ENCODE data around the gene GIPC1. TPM values are rescaled to one million over a fixed set of nuclear protein-coding genes. Genes with fewer than 3 reads are reported as not detected.
A peak's percentile ranks its signal among the peaks of the same experiment; 100 is the strongest.

The GIPC1 gene
- total and polyA plus RNA-seq, 9 of the 15 experiments (the other 6 are each of a cell fraction or from before 2014, with no cell fraction given) = 0.49 to 54.7 (median 24.8) TPM

- TF ChIP-seq TRIM25 (IDR thresholded peaks at IDR 0.05; ENCODE audit: borderline replicate concordance) (no peak), CUX1 (CRISPR knock-in tag; IDR thresholded peaks at IDR 0.05) (no peak), ZSCAN32 (CRISPR knock-in tag; IDR thresholded peaks at IDR 0.05) (no peak), RAD21 (CRISPR knock-in tag; conservative IDR thresholded peaks at IDR 0.05 in 1 of 2, IDR thresholded peaks at IDR 0.05 in 1 of 2) (peak; percentile 56 to 69), ZBTB1 (CRISPR knock-in tag; IDR thresholded peaks at IDR 0.05; ENCODE audit: borderline replicate concordance, low read depth) (0 out of 2 replicates have a peak, but pooled peaks have one; percentile 42), SNAPC5 (CRISPR knock-in tag; IDR thresholded peaks at IDR 0.05) (no peak), HDAC8 (tag; IDR thresholded peaks at IDR 0.05) (no peak), TAF1 (IDR thresholded peaks at IDR 0.05; ENCODE audit: control insufficient read depth, extremely low read depth, insufficient read depth, low read length, severe bottlenecking) (peak; percentile 42), FOXO4 (CRISPR knock-in tag; IDR thresholded peaks at IDR 0.05) (no peak), ZNF76 (CRISPR knock-in tag; IDR thresholded peaks at IDR 0.05; ENCODE audit: borderline replicate concordance) (no peak), NEUROD1 (IDR thresholded peaks at IDR 0.05; ENCODE audit: borderline replicate concordance, low read depth, low read length, partially characterized antibody) (no peak)
- TF ChIP-seq, protein P1, sequence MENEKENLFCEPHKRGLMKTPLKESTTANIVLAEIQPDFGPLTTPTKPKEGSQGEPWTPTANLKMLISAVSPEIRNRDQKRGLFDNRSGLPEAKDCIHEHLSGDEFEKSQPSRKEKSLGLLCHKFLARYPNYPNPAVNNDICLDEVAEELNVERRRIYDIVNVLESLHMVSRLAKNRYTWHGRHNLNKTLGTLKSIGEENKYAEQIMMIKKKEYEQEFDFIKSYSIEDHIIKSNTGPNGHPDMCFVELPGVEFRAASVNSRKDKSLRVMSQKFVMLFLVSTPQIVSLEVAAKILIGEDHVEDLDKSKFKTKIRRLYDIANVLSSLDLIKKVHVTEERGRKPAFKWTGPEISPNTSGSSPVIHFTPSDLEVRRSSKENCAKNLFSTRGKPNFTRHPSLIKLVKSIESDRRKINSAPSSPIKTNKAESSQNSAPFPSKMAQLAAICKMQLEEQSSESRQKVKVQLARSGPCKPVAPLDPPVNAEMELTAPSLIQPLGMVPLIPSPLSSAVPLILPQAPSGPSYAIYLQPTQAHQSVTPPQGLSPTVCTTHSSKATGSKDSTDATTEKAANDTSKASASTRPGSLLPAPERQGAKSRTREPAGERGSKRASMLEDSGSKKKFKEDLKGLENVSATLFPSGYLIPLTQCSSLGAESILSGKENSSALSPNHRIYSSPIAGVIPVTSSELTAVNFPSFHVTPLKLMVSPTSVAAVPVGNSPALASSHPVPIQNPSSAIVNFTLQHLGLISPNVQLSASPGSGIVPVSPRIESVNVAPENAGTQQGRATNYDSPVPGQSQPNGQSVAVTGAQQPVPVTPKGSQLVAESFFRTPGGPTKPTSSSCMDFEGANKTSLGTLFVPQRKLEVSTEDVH (IDR thresholded peaks at IDR 0.05; ENCODE audit: low read depth, partially characterized antibody) = no peak
Observed at GRCh38 chr19:14472202-14472938, 23.6 kb downstream of the GIPC1 start (continued).

All from K562 (cell line).